DND-41 (cell line): Measurements from ENCODE around the gene ANAPC13.

Experiments used
- CTCF ChIP-seq: IDR thresholded peaks from 2 replicates; pipeline ENCODE4 v1.5.1; 2012; ENCODE audit warnings: borderline replicate concordance, low read length, moderate library complexity, mild to moderate bottlenecking; ENCODE audit not compliant: poor library complexity, severe bottlenecking; ENCODE audit errors: extremely low read depth
- EZH2 ChIP-seq: IDR thresholded peaks from 3 replicates; pipeline ENCODE4 v1.6.1; 2012; ENCODE audit warnings: borderline replicate concordance, low read depth, mild to moderate bottlenecking, moderate library complexity, low read length, inconsistent platforms; ENCODE audit not compliant: severe bottlenecking

- TF ChIP-seq CTCF, result no peak
- TF ChIP-seq EZH2, result no peak
Observed at GRCh38 chr3:134477002-134477401, 8.8 kb downstream of the ANAPC13 start.
